Activated B cell treated with CpG ODN at 0.5 μM for 24 hours (primary cell): ENCODE measurements around the gene PPP1R9B. TPM values are rescaled to one million over a fixed set of nuclear protein-coding genes. Genes with fewer than 3 reads are reported as not detected.

Experiments used
- ATAC-seq: fragments of 200-7000 bp; cut with Tn5 transposase; one replicate; pipeline ENCODE4 v1.10.0; 2021; ENCODE audit warnings: low read depth, mild to moderate bottlenecking, moderate library complexity
- CTCF ChIA-PET: fragments of 350-600 bp; sonication (Branson Sonifier 250); formaldehyde crosslinking; loops from one replicate; lab custom pipeline; 2021; ENCODE audit warnings: antibody characterized with exemption; lab: Charles Lee
- POLR2A ChIA-PET: fragments of 350-600 bp; sonication (Branson Sonifier 250); formaldehyde crosslinking; loops from one replicate; lab custom pipeline; 2021; ENCODE audit warnings: antibody characterized with exemption; lab: Charles Lee
- DNase-seq: peaks from one replicate; pipeline ENCODE4 v3.0.0; 2022
- H3K27ac Mint-ChIP-seq: one replicate; pipeline ENCODE4 v1.8.0; 2020; ENCODE audit warnings: mixed read lengths
- H3K27me3 Mint-ChIP-seq: one replicate; pipeline ENCODE4 v1.8.0; 2021; ENCODE audit warnings: mixed read lengths
- H3K36me3 Mint-ChIP-seq: one replicate; pipeline ENCODE4 v1.8.0; 2021; ENCODE audit warnings: low read depth, mixed read lengths
- H3K4me1 Mint-ChIP-seq: one replicate; pipeline ENCODE4 v1.8.0; 2021; ENCODE audit warnings: mixed read lengths
- H3K4me3 Mint-ChIP-seq: one replicate; pipeline ENCODE4 v1.8.0; 2020; ENCODE audit warnings: mild to moderate bottlenecking, mixed read lengths
- H3K9me3 Mint-ChIP-seq: one replicate; pipeline ENCODE4 v1.8.0; 2020; ENCODE audit warnings: mixed read lengths
- intact Hi-C: fragments of 100-400 bp; cut with micrococcal nuclease; formaldehyde crosslinking; loops from one replicate; pipeline ENCODE4 v1.15.1; 2024
- total RNA-seq: library from RNA; stranded (reverse); gene quantifications from 2 replicates; pipeline ENCODE4 v1.2.3, GENCODE V29; 2022
- TF ChIP-seq, protein P1 (sequence below): fragments of 200-600 bp; IDR thresholded peaks from one replicate; pipeline ENCODE4 v1.8.0; 2022; ENCODE audit warnings: antibody characterized with exemption, mild to moderate bottlenecking

The PPP1R9B gene
- total RNA-seq, 1 donor from 2014 or later, result 313 TPM

DNA sequence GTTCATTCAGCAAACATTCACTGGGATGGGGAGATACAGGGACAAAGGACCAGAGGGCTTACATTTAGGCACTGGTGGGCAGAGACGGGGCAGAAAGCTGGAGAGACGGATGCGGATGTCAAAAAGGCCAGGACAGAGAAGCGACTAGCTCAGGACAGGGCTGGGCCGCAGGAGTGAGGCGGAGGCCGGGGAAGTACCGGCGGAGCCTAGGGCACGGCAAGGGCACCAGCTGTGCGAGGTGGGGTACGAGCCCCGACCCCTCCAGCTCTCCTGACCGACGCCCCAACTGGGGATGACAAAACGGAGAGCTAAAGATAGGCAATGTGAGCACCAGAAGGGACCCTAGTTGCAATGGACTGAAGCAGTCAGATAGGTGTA is 11.4 kb upstream of the PPP1R9B start:
- H3K9me3 Mint-ChIP-seq, result no peaks in the 10 kb centered on the region
- H3K27me3 Mint-ChIP-seq, result no peaks in the 10 kb centered on the region
- H3K36me3 Mint-ChIP-seq, result no peaks in the 10 kb centered on the region
- ATAC-seq, result no peak
- H3K27ac Mint-ChIP-seq, result peak overlapping the region; percentile 25
- no peak for DNase-seq
- ChIA-PET CTCF (interaction anchor here (0.7 to 2.8 kb wide), 14 partner anchors 8 to 68 kb away, joined by 3 to 64 read pairs (median 10); partner anchors contain the start of genes PDK2, PPP1R9B and SAMD14), POLR2A (interaction anchor here (1.3 to 2.8 kb wide), 4 partner anchors 11 to 22 kb away, joined by 4 to 61 read pairs (median 20); partner anchors contain the start of gene PPP1R9B)
- H3K4me1 Mint-ChIP-seq, result peaks cover 48% of the 10 kb centered on the region
- TF ChIP-seq, protein P1, sequence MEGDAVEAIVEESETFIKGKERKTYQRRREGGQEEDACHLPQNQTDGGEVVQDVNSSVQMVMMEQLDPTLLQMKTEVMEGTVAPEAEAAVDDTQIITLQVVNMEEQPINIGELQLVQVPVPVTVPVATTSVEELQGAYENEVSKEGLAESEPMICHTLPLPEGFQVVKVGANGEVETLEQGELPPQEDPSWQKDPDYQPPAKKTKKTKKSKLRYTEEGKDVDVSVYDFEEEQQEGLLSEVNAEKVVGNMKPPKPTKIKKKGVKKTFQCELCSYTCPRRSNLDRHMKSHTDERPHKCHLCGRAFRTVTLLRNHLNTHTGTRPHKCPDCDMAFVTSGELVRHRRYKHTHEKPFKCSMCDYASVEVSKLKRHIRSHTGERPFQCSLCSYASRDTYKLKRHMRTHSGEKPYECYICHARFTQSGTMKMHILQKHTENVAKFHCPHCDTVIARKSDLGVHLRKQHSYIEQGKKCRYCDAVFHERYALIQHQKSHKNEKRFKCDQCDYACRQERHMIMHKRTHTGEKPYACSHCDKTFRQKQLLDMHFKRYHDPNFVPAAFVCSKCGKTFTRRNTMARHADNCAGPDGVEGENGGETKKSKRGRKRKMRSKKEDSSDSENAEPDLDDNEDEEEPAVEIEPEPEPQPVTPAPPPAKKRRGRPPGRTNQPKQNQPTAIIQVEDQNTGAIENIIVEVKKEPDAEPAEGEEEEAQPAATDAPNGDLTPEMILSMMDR, result no peak
- H3K4me3 Mint-ChIP-seq, result peak overlapping the region; percentile 73
- intact Hi-C loops, result loop anchor here (1.0 to 10.0 kb wide), 5 partner anchors 14 to 137 kb away; no protein-coding TSS in a partner anchor

DNA sequence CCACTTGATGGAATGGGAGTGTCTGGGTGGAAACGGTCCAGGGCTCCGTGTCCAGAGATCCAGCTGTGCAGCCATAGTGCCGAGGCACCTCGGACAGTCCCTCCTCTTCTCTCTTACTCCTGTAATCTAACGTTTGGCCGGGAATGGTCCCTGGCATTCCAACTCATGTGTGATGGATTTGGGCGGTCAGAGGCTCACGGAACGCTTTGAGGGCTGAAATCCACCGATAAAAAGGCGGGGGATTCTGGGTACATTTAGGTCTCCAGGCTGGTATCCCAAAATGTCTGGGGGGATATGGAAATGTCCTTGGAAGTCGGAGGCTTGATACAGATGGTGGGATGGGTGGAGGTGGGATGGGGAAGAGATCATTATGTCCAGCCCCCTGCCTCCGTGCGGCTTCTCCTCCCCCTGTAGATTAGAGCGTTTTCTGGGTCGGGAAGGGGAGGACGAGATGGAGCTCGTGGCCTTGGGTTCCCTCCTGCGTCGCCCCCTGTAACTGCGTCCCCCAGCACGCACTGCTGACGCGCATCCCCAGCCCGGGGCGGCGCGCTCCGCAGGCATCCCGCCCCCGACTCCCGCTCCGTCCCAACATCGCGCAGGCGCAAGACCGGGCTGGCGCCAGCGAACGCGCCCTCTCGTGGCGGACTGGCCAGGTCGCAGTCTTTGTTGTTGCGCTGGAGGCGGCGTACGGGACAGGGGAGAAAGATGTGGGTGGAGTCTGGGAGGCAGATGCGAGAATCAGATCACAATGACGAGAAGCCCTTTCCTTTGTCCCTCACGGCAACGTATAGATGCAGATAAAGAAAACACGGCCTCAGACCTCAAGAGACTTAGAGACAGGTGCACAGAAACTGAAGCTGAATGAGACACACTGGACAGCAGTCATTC is 10.8 kb upstream of the PPP1R9B start:
- no peaks in the 10 kb centered on the region for H3K36me3 Mint-ChIP-seq
- intact Hi-C loops, result loop anchor here (1.0 to 10.0 kb wide), 5 partner anchors 13 to 136 kb away; no protein-coding TSS in a partner anchor
- ChIA-PET CTCF (interaction anchor here (1.0 to 2.8 kb wide), 14 partner anchors 9 to 164 kb away, joined by 3 to 64 read pairs (median 10); partner anchors contain the start of genes PDK2, PPP1R9B and SAMD14), POLR2A (interaction anchor here (0.6 to 2.8 kb wide), 5 partner anchors 10 to 68 kb away, joined by 4 to 61 read pairs (median 18); partner anchors contain the start of gene PPP1R9B)
- H3K9me3 Mint-ChIP-seq, result no peaks in the 10 kb centered on the region
- peak; percentile 95 for ATAC-seq
- H3K4me1 Mint-ChIP-seq, result peaks cover 48% of the 10 kb centered on the region
- no peaks in the 10 kb centered on the region for H3K27me3 Mint-ChIP-seq
- peak overlapping the region; percentile 42 for H3K27ac Mint-ChIP-seq
- peak; percentile 89 for DNase-seq
- TF ChIP-seq, protein P1, result peak; percentile 68
- peak overlapping the region; percentile 73 for H3K4me3 Mint-ChIP-seq

- Mint-ChIP-seq H3K9me3 (no peaks in the 10 kb centered on the region), H3K4me1 (peaks cover 33% of the 10 kb centered on the region), H3K4me3 (no peak overlapping the region), H3K27me3 (no peaks in the 10 kb centered on the region), H3K27ac (peak overlapping the region; percentile 7), H3K36me3 (no peaks in the 10 kb centered on the region)
- ChIA-PET CTCF (no interaction called here), POLR2A (no interaction called here)
- DNase-seq (no peak), ATAC-seq (no peak)
- TF ChIP-seq, protein P1, result no peak
- intact Hi-C loops, result no loop called here
These were observed 7.4 kb upstream of the PPP1R9B start for GRCh38 chr17:50157891-50158290.

DNA sequence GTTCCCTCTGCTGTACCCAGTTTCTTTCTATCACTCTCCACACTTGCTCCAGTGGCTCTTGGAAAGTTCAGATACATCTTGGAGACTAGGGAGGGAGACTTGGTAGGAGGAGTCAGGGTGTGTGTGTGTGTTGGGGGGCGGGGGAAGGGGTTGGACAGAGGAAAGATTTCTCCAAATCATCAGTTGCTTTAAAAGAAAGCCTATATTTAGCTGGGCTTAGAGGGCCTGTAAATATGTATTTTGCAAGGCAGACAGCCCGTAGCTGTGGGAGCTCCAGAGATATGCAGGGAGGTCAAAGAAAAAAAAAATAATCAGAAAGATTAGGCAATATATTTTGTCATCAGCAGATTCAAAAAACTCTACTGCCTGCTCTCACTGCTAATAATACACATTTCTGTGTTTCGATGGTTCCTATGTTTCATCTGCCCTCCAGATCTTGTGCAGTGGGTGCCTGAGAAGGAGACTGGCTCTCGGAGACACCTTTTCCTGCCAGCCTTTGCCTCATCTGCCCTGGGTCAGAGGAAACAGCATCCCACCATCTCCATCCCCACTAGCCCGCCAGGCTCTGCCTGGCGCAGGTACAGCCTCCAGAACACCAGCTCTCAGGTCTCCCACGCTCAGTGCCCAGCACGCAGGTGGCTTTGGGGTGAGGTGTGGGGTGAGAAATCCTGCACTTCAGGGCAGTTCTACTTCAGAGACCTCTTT is 4.8 kb upstream of the PPP1R9B start:
- ChIA-PET CTCF (interaction anchor here (1.3 kb wide), 1 partner anchor 14 kb away, joined by 4 read pairs; no protein-coding TSS in a partner anchor), POLR2A (interaction anchor here (0.6 to 1.2 kb wide), 4 partner anchors 8 to 38 kb away, joined by 3 to 4 read pairs (median 4); no protein-coding TSS in a partner anchor)
- no peak for ATAC-seq
- Mint-ChIP-seq H3K4me3 (no peak overlapping the region), H3K36me3 (peaks cover 10% of the 10 kb centered on the region), H3K9me3 (no peaks in the 10 kb centered on the region), H3K4me1 (peaks cover 23% of the 10 kb centered on the region), H3K27me3 (no peaks in the 10 kb centered on the region), H3K27ac (peak overlapping the region; percentile 50)
- TF ChIP-seq, protein P1, result no peak
- DNase-seq, result no peak
- intact Hi-C loops, result no loop called here
